Mucosa of descending colon (tissue), 3 donors: ENCODE results near the gene PSMD11. TPM values are rescaled to one million over a fixed set of nuclear protein-coding genes. Genes with fewer than 3 reads are reported as not detected.
"Not testable (repeated sequence)": the region's sequence is repeated elsewhere in the genome, so short reads cannot be mapped to it uniquely, and the experiment has no call there.

ENCODE experiments used
- ATAC-seq: fragments of 200-7000 bp; cut with Tn5 transposase; one replicate; pipeline ENCODE4 v1.9.1; 2020; ENCODE audit warnings: mild to moderate bottlenecking, moderate library complexity
- DNase-seq, 3 donors: peaks; one replicate each; pipeline ENCODE4 v3.0.0-alpha.2; 2020
- H3K36me3 ChIP-seq: fragments of 200-600 bp; one replicate; pipeline ENCODE4 v1.8.0; 2021; ENCODE audit warnings: low read depth, mild to moderate bottlenecking
- H3K4me1 ChIP-seq: fragments of 200-600 bp; one replicate; pipeline ENCODE4 v1.8.0; 2021; ENCODE audit warnings: low read depth, mild to moderate bottlenecking
- H3K4me3 ChIP-seq: fragments of 200-600 bp; one replicate; pipeline ENCODE4 v1.8.0; 2021; ENCODE audit warnings: mild to moderate bottlenecking
- H3K9me3 ChIP-seq: fragments of 200-600 bp; one replicate; pipeline ENCODE4 v1.8.0; 2021; ENCODE audit warnings: mild to moderate bottlenecking
- intact Hi-C, 2 donors: fragments of 100-400 bp; cut with DNase I in 1 of 2; cut with micrococcal nuclease in 1 of 2; formaldehyde crosslinking; loops; one replicate each; pipeline versions ENCODE4 v1.11.0 to v1.11.1; 2022; cut with DNase I, micrococcal nuclease
- total RNA-seq, 3 donors: library from RNA; stranded (reverse); fragmentation: NEBNext Ultra II Directional in 2 of 3; extraction: Animal tissue kit (Norgen Biotek cat#: 25700) in 2 of 3; gene quantifications; one replicate each; pipeline versions ENCODE4 v1.2.1 to v1.2.4, GENCODE V29; 2021 to 2023
- TF ChIP-seq, protein P1 (sequence below): fragments of 200-600 bp; IDR thresholded peaks from one replicate; pipeline ENCODE4 v1.8.0; 2022; ENCODE audit warnings: antibody characterized with exemption, mild to moderate bottlenecking
- donor health status: DM: no; HTN: no; CAD: no; lungs with moderate emphysema.
- donor health status: DM: no; HTN: no; CAD: no.
- donor health status: DM: no; HTN: yes; CAD: no.

Gene PSMD11
- total RNA-seq, 3 donors from 2014 or later = 81.5 to 99.2 (median 85.8) TPM

DNA sequence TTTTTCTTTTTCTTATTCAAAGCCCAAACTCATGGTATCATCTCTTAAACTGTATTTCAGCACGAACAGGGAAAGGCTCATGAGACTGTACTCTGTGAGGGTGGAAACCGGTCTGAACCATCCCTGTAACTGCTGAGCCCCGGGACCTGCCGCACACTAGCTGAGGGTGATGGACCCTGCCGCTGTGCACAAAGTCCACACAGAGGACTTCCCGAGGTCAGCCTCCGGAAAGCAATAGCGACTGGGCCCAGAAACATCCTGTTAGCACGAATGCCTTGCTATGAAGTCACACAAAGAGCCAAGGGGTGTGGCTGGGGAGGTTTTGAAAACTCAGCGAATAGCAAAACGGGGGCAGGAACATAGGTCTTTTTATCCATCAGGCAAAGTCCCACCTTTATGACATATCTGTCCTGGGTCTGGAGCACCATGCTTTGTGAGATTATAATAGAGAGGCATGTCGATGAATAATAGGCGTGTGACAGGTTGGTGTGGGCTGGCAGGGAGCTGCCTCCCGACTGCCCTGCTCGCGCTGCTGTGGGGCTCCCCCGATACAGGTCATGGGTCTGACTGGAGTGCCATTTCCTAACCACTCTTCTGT lies 75.9 kb downstream of the PSMD11 start:
- DNase-seq (peak in 1 of 3 donors; percentile 44), ATAC-seq (peak; percentile 61)
- peaks cover 15% of the 10 kb centered on the region for H3K4me1 ChIP-seq
- intact Hi-C loops = no loop called here
- H3K4me3 ChIP-seq = no peak overlapping the region
- TF ChIP-seq, protein P1, sequence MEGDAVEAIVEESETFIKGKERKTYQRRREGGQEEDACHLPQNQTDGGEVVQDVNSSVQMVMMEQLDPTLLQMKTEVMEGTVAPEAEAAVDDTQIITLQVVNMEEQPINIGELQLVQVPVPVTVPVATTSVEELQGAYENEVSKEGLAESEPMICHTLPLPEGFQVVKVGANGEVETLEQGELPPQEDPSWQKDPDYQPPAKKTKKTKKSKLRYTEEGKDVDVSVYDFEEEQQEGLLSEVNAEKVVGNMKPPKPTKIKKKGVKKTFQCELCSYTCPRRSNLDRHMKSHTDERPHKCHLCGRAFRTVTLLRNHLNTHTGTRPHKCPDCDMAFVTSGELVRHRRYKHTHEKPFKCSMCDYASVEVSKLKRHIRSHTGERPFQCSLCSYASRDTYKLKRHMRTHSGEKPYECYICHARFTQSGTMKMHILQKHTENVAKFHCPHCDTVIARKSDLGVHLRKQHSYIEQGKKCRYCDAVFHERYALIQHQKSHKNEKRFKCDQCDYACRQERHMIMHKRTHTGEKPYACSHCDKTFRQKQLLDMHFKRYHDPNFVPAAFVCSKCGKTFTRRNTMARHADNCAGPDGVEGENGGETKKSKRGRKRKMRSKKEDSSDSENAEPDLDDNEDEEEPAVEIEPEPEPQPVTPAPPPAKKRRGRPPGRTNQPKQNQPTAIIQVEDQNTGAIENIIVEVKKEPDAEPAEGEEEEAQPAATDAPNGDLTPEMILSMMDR = no peak
- no peaks in the 10 kb centered on the region for H3K9me3 ChIP-seq
- H3K36me3 ChIP-seq = no peaks in the 10 kb centered on the region

DNA sequence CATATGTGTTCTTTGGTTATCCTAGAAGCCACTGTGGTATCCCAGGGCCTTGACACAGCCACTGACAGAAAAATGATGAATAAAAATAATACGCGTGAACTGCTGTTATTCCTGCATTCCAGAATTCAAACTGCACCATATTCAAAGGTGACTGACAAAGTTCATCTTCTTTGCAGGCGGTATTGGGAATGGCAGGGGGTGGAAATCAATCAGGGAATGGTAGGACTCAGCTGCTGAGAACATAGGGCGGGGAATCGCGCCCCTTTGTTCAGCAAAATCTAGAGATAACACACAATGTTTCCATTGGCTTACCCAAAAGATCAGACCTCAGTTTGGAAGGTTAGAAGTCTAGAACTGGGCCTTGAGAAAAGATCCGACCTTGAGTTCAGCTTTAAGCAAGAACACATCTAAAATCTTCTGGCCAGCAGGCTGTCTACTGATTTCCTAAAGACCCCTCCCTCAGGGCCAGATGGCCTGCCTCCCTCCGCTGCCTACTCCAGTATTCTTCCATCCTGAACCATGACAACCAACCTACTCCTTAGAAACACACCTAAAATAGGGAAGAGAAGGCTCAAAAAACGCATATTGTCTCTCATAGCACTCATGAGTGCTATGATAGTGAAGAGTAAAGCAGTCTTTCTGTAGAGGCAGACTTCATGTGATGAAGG lies 76.6 kb downstream of the PSMD11 start:
- TF ChIP-seq, protein P1 = no peak
- no peak for DNase-seq
- Histone ChIP-seq H3K4me3 (no peak overlapping the region), H3K36me3 (no peaks in the 10 kb centered on the region), H3K9me3 (no peaks in the 10 kb centered on the region), H3K4me1 (peaks cover 15% of the 10 kb centered on the region)
- intact Hi-C loops = no loop called here
- no peak for ATAC-seq

DNA sequence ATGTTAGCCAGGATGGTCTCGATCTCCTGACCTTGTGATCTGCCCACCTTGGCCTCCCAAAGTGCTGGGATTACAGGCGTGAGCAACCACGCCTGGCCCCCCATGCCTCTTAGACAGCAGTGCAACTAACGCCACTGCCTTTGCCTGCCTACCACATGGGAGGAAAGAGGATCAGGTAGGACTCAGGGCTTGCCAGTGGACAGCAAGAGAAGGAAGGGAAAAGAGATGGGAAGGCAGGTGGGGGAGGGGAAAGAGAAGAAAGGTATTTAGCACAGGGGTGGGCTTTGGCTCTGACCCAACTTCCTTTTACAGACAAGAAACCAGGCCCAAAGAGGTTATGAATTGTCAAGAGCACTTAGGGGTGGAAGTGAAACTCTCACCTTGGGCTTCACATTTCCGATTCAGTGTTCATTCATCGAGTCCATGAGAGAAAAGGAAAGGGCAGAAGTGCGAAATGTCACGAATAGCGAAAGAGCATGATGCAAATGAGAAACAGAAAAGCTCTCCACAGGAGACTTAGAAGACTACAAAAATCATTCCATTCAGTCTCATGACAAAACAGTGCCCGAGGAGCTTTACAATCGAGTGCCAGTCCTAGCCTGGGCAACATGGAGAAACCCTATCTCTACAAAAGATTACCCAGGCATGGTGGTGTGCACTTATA lies 78.8 kb downstream of the PSMD11 start:
- Histone ChIP-seq H3K4me1 (peaks cover 15% of the 10 kb centered on the region), H3K4me3 (no peak overlapping the region), H3K36me3 (no peaks in the 10 kb centered on the region), H3K9me3 (no peaks in the 10 kb centered on the region)
- intact Hi-C loops = no loop called here
- peak; percentile 36 for ATAC-seq
- DNase-seq = peak in 1 of 3 donors; percentile 31
- TF ChIP-seq, protein P1 = no peak

DNA sequence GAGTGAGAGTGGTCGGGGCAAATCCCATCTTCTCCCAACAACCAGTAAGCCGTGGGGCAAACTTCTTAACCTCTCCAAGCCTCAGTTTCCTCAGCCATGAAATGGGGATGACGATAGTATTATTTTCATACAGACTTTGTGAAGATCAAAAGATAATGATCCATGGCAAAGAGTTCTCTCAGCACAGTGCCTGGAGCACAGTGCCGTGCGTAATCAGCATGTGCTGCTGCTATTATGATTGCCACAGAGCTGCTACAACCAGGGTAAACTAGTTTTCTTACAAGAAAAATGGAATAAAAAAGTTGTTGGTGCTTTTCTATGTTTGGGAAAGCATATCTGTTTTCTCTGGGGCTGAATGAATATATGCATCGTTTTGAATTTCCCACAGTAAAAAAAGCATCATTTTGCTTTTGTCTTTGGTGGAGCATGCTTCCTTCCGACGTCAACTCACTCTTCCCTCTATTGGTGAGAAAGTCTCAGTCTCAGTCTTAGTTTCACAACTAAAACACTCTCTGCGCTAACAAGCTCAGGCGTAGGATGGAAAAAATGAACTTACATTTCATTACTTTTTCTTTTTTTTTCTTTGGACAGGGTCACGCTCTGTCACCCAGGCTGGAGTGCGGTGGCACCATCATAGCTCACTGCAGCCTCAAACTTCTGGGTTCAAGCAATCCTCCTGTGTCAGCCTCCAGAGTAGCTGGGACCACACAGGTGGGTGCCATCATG lies 79.7 kb downstream of the PSMD11 start:
- DNase-seq = no peak
- no peaks in the 10 kb centered on the region for H3K36me3 ChIP-seq
- peaks cover 13% of the 10 kb centered on the region for H3K4me1 ChIP-seq
- ATAC-seq = peak; percentile 21
- TF ChIP-seq, protein P1 = no peak
- intact Hi-C loops = no loop called here
- no peaks in the 10 kb centered on the region for H3K9me3 ChIP-seq
- H3K4me3 ChIP-seq = no peak overlapping the region

DNA sequence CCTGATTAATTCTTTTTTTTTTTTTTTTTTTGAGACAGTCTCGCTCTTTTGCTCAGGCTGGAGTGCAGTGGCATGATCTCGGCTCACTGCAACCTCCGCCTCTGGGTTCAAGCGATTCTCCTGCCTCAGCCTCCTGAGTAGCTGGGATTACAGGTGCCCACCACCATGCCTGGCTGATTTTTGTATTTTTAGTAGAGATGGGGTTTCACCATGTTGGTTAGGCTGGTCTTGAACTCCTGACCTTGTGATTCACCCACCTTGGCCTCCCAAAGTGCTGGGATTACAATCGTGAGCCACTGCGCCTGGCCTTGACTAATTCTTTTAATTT lies 80.2 kb downstream of the PSMD11 start:
- intact Hi-C loops, ATAC-seq: not testable (repeated sequence)

DNA sequence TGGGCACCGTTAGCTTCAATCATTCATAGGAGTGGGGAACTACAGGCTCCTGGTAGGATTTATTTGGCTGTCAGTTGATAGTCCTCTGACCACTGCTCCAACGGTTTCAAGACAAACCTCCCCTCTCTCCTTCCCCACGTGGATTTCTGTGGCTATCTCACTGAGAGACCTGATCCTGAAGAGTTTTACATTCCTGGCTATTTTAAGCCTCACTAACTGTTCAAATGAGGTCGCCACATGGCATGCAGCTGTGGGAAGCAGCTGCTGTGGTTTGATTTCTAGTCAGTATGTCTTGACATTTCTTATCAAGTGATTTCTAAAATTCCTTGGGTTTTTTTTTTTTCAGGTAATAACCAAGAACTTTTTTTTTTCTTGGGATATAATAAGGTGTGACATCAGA lies 80.8 kb downstream of the PSMD11 start:
- no peak for ATAC-seq

More for the DNA sequence above, 80.2 kb downstream of the PSMD11 start:
- not testable (repeated sequence) for DNase-seq, H3K4me3 ChIP-seq, H3K9me3 ChIP-seq, H3K36me3 ChIP-seq
- H3K4me1 ChIP-seq = peaks cover 11% of the 10 kb centered on the region

More for the DNA sequence above, 80.8 kb downstream of the PSMD11 start:
- no peak for DNase-seq
- Histone ChIP-seq H3K9me3 (no peaks in the 10 kb centered on the region), H3K4me3 (no peak overlapping the region), H3K4me1 (peaks cover 5% of the 10 kb centered on the region), H3K36me3 (no peaks in the 10 kb centered on the region)
- intact Hi-C loops = no loop called here
- TF ChIP-seq, protein P1 = no peak
